GM23248 (cell line): ENCODE data around the gene DIO1. TPM values are rescaled to one million over a fixed set of nuclear protein-coding genes. Genes with fewer than 3 reads are reported as not detected.

Experiments used
- DNase-seq: peaks from one replicate; pipeline ENCODE4 v3.0.0-alpha.2; 2015
- H2AFZ ChIP-seq: fragments of 200-600 bp; sonication (generic); 2 replicates; pipeline ENCODE4 v1.6.1; 2016; ENCODE audit warnings: antibody characterized with exemption
- H3F3A ChIP-seq: fragments of 200-600 bp; sonication (generic); 2 replicates; pipeline ENCODE4 v1.6.1; 2016; ENCODE audit warnings: mild to moderate bottlenecking, antibody characterized with exemption, mixed run types; ENCODE audit not compliant: insufficient read depth
- H3K27ac ChIP-seq: fragments of 200-600 bp; sonication (generic); 2 replicates; pipeline ENCODE4 v1.5.1; 2016; ENCODE audit warnings: mild to moderate bottlenecking
- H3K27me3 ChIP-seq: fragments of 200-600 bp; sonication (generic); replicated peaks from 2 replicates; pipeline ENCODE4 v1.6.1; 2016; ENCODE audit warnings: mild to moderate bottlenecking; ENCODE audit not compliant: insufficient read depth
- H3K36me3 ChIP-seq: fragments of 200-600 bp; sonication (generic); 2 replicates; pipeline ENCODE4 v1.6.1; 2016; ENCODE audit warnings: low read depth, mild to moderate bottlenecking
- H3K4me1 ChIP-seq: fragments of 200-600 bp; sonication (generic); 2 replicates; pipeline ENCODE4 v1.6.1; 2016; ENCODE audit warnings: mild to moderate bottlenecking; ENCODE audit not compliant: insufficient read depth
- H3K4me2 ChIP-seq: fragments of 200-600 bp; sonication (generic); one replicate; pipeline ENCODE4 v1.6.1; 2016; ENCODE audit warnings: mild to moderate bottlenecking; ENCODE audit not compliant: unreplicated experiment
- H3K4me3 ChIP-seq: fragments of 200-600 bp; sonication (generic); 2 replicates; pipeline ENCODE4 v1.5.1; 2016; ENCODE audit warnings: mild to moderate bottlenecking
- H3K79me2 ChIP-seq: fragments of 200-600 bp; sonication (generic); 2 replicates; pipeline ENCODE4 v1.6.1; 2016; ENCODE audit warnings: mild to moderate bottlenecking; ENCODE audit not compliant: insufficient read depth
- H3K9ac ChIP-seq: fragments of 200-600 bp; sonication (generic); 2 replicates; pipeline ENCODE4 v1.6.1; 2016; ENCODE audit warnings: mild to moderate bottlenecking
- H3K9me2 ChIP-seq: fragments of 200-600 bp; sonication (generic); 2 replicates; pipeline ENCODE4 v1.6.1; 2016; ENCODE audit warnings: mixed run types, mild to moderate bottlenecking, moderate library complexity; ENCODE audit not compliant: insufficient read depth
- H3K9me3 ChIP-seq: fragments of 200-600 bp; sonication (generic); one replicate; pipeline ENCODE4 v1.6.1; 2017; ENCODE audit warnings: low read depth
- H4K20me1 ChIP-seq: fragments of 200-600 bp; sonication (generic); 2 replicates; pipeline ENCODE4 v1.6.0; 2016; ENCODE audit not compliant: insufficient read depth
- EZH2 ChIP-seq: fragments of 200-600 bp; sonication (generic); IDR thresholded peaks from 2 replicates; pipeline ENCODE4 v1.6.1; 2018; ENCODE audit warnings: antibody characterized with exemption, mild to moderate bottlenecking; ENCODE audit not compliant: insufficient read depth, poor library complexity, severe bottlenecking
- EZH2phosphoT487 ChIP-seq: fragments of 200-600 bp; sonication (generic); IDR thresholded peaks from 2 replicates; pipeline ENCODE4 v1.6.1; 2018; ENCODE audit warnings: antibody characterized with exemption, moderate library complexity, mild to moderate bottlenecking, low read depth; ENCODE audit not compliant: insufficient read depth
- WGBS, 2 experiments: methylation state at CpG; one replicate each; pipeline ENCODE4 v1.1.6; 2015 to 2017; ENCODE audit warnings: low lambda C conversion rate in 2 of 2, low coverage in 1 of 2; ENCODE audit errors: missing lambda C conversion rate in 2 of 2; 5-methylcytosine and 5-hydroxymethylcytosine counted together
- in situ Hi-C: fragments of 300-500 bp; cut with MboI; formaldehyde crosslinking; loops from 2 replicates; pipeline ENCODE4 v1.15.0; 2020
- polyA plus RNA-seq: library from polyadenylated mRNA; unstranded; fragments of >200 nt; fragmentation: Nextera tagmentation; extraction: Ambion mirVana; gene quantifications from 2 replicates; pipeline ENCODE4 v1.2.1, GENCODE V29; 2016
- total RNA-seq: library from RNA; depleted of rRNA; stranded (reverse); fragments of >200 nt; shearing (Covaris generic); gene quantifications from 2 replicates; pipeline ENCODE4 v1.2.3, GENCODE V29; 2014

Gene DIO1
- total and polyA plus RNA-seq, 2 experiments from 2014 or later = not detected

DNA sequence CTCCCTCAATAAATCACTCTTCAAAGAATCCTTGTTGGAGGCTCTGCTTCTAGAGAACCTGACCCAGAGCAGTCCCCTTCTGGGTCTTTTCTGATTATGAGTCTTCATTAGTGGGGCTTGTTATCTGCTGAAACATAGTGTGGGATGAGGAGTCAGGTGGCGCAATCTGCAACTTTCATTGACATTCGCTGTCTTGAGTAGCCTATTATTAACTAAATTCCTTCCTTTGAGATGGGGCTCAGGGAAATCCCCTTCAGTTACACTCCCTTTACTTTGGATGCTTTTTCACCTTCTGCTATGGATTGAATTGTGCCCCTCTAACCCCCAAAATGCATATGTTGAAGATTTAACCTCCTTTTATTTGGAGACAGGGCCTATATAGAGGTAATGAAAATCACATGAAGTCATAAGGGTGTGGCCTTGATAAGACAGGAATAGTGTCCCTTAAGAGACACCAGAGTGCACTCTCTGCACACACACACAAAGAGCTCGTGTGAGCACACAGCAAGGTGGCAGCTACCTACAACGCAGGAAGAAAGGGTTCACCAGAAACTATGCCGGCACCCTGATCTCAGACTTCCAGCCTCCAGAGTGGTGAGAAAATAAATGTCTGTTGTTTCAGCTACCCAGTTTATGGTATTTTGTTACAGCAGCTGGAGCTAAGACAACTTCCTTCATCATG is 19.5 kb downstream of the DIO1 start:
- DNase-seq = no peak
- Histone ChIP-seq H3K36me3 (peaks cover 8% of the 10 kb centered on the region; the same call in 1 of the 2 replicates), H3F3A (peaks cover 5% of the 10 kb centered on the region; the same call in 1 of the 2 replicates), H3K4me2 (no peak overlapping the region), H3K27me3 (no peaks in the 10 kb centered on the region), H3K4me1 (no peaks in the 10 kb centered on the region), H2AFZ (no peak overlapping the region), H3K9ac (no peak overlapping the region), H3K9me2 (no peaks in the 10 kb centered on the region), H4K20me1 (no peaks in the 10 kb centered on the region), H3K4me3 (no peak overlapping the region), H3K27ac (no peak overlapping the region), H3K79me2 (no peaks in the 10 kb centered on the region), H3K9me3 (no peaks in the 10 kb centered on the region)
- TF ChIP-seq EZH2 (no peak), EZH2phosphoT487 (no peak)
- in situ Hi-C loops = no loop called here
- 85 to 86% methylated on average over 5 of the region's 5 CpGs for WGBS, 2 experiments

DNA sequence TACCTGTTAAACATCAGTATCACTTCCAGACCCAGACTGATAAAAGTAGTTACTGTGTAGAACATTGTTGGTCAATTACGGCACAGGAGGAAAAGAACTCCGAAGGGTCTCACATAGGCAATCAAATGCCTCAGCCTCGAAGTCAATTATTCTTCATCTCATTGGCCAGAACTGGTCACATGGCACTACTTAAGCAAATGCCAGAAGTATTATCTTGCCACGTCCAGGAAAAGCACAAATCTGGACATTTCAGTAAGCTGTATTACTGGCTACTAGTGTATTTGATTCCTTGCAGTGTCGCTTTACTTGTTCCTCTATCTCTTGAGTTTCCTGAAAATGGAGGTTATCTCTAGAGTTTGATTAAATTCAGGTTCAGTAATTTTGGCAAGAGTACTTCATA is 24.4 kb downstream of the DIO1 start:
- H3K9me3 ChIP-seq = no peaks in the 10 kb centered on the region
- no peaks in the 10 kb centered on the region for H3K9me2 ChIP-seq
- no peak overlapping the region for H3K27ac ChIP-seq
- no peaks in the 10 kb centered on the region for H3K79me2 ChIP-seq
- no peak overlapping the region for H3K4me3 ChIP-seq
- no peak overlapping the region for H3K4me2 ChIP-seq
- H3K27me3 ChIP-seq = no peaks in the 10 kb centered on the region
- peaks cover 15% of the 10 kb centered on the region for H3K36me3 ChIP-seq
- peaks cover 6% of the 10 kb centered on the region; the same call in 1 of the 2 replicates for H3F3A ChIP-seq
- in situ Hi-C loops = no loop called here
- 90 to 95% methylated on average over 5 of the region's 5 CpGs for WGBS, 2 experiments
- DNase-seq = no peak
- no peak overlapping the region for H2AFZ ChIP-seq
- H4K20me1 ChIP-seq = no peaks in the 10 kb centered on the region
- H3K4me1 ChIP-seq = peaks cover 7% of the 10 kb centered on the region; the same call in 1 of the 2 replicates
- no peak overlapping the region for H3K9ac ChIP-seq
- no peak for TF ChIP-seq EZH2phosphoT487

DNA sequence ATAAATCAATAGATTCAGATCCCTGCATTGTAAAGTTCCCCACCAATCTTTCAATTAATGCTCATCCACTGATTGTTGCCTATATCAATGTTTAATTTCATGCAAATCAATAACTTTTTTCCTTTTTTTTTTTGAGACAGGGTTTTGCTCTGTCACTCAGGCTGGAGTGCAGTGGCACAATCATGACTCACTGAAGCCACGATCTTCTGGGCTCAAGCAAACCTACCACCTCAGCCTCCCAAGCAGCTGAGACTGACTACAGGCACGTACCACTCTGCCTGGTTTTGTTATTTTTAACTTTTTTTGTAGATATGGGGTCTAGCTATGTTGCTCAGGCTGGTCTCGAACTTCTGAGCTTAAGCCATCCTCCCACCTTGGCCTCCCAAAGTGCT is 25.7 kb downstream of the DIO1 start:
- Histone ChIP-seq H3K9ac (no peak overlapping the region), H4K20me1 (no peaks in the 10 kb centered on the region), H3K9me3 (no peaks in the 10 kb centered on the region), H3K36me3 (peaks cover 20% of the 10 kb centered on the region), H3K9me2 (no peaks in the 10 kb centered on the region), H3K4me1 (peaks cover 7% of the 10 kb centered on the region; the same call in 1 of the 2 replicates), H2AFZ (no peak overlapping the region), H3K4me2 (no peak overlapping the region), H3K4me3 (no peak overlapping the region), H3K79me2 (no peaks in the 10 kb centered on the region), H3K27ac (0 out of 2 replicates have a peak overlapping the region, but pooled peaks have one; percentile 12), H3K27me3 (no peaks in the 10 kb centered on the region), H3F3A (peaks cover 6% of the 10 kb centered on the region; the same call in 1 of the 2 replicates)
- DNase-seq = peak; percentile 51
- in situ Hi-C loops = no loop called here
- TF ChIP-seq EZH2phosphoT487 (no peak), EZH2 (no peak)
- 57 to 60% methylated on average over 3 of the region's 3 CpGs for WGBS, 2 experiments

DNA sequence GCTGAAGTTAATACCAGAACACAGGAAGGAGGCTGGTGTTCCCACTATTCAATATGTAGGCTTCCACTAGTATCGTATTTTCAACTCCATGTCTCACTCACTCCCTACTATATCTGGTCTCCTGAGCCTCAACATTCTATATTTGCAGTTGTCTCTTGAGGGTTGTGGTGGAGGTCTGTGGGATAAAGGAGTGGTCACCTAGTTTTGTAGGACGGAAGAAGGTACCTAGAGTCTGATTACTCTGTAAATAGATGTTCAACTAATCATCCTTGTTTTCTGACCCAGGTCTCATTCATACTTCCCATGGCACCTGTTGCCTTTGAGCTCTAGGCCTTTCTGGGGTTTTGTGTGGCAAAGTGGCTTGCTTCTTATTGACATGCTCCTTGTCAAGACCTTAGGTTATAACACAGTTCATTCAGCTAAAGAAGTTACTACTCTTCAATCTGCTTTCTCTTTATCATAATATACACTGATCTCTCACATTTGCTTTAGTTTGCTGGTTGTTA is 33.4 kb downstream of the DIO1 start:
- TF ChIP-seq EZH2 (no peak), EZH2phosphoT487 (no peak)
- Histone ChIP-seq H3K36me3 (peaks cover 26% of the 10 kb centered on the region), H3F3A (no peaks in the 10 kb centered on the region), H3K9ac (no peak overlapping the region), H4K20me1 (no peaks in the 10 kb centered on the region), H3K79me2 (peaks cover 3% of the 10 kb centered on the region; the same call in 1 of the 2 replicates), H3K9me3 (peaks cover 6% of the 10 kb centered on the region), H3K4me2 (no peak overlapping the region), H2AFZ (no peak overlapping the region), H3K27ac (no peak overlapping the region), H3K9me2 (no peaks in the 10 kb centered on the region), H3K4me1 (no peaks in the 10 kb centered on the region), H3K4me3 (no peak overlapping the region), H3K27me3 (no peaks in the 10 kb centered on the region)
- in situ Hi-C loops = no loop called here
- 94 to 98% methylated on average over 2 of the region's 2 CpGs for WGBS, 2 experiments
- no peak for DNase-seq
